Natural killer cell (primary cell): ENCODE results near the gene GP2. TPM values are rescaled to one million over a fixed set of nuclear protein-coding genes. Genes with fewer than 3 reads are reported as not detected.

Experiments
- ATAC-seq, 3 donors: fragments of 150-1000 bp in 2 of 3; fragments of 200-7000 bp in 1 of 3; cut with Tn5 transposase; 1 replicate in 1 of 3; 2 replicates in 2 of 3; pipeline ENCODE4 v1.10.0; 2021; ENCODE audit warnings: mild to moderate bottlenecking in 2 of 3, moderate library complexity in 2 of 3
- DNase-seq, 2 donors: peaks; one replicate each; pipeline versions ENCODE4 v3.0.0 to v3.0.0-alpha.2; 2013 to 2021; ENCODE audit warnings: mixed read lengths in 1 of 2
- H3K27ac ChIP-seq: one replicate; pipeline ENCODE4 v1.5.1; 2013; ENCODE audit warnings: mild to moderate bottlenecking, low read length
- H3K27me3 ChIP-seq: one replicate; pipeline ENCODE4 v1.6.1; 2013; ENCODE audit warnings: low read length; ENCODE audit not compliant: control insufficient read depth, insufficient read depth
- H3K36me3 ChIP-seq: one replicate; pipeline ENCODE4 v1.6.1; 2013; ENCODE audit warnings: low read length; ENCODE audit not compliant: control insufficient read depth, insufficient read depth
- H3K4me1 ChIP-seq: one replicate; pipeline ENCODE4 v1.6.1; 2013; ENCODE audit warnings: low read length; ENCODE audit not compliant: control insufficient read depth, insufficient read depth
- H3K4me3 ChIP-seq: one replicate; pipeline ENCODE4 v1.5.1; 2013; ENCODE audit warnings: low read length
- H3K9me3 ChIP-seq: one replicate; pipeline ENCODE4 v1.6.1; 2013; ENCODE audit warnings: low read length; ENCODE audit not compliant: control insufficient read depth, insufficient read depth
- H3K27ac Mint-ChIP-seq, 2 donors: one replicate each; pipeline ENCODE4 v1.8.0; 2022; ENCODE audit warnings: mild to moderate bottlenecking in 2 of 2, mixed read lengths in 2 of 2, moderate library complexity in 1 of 2
- H3K27me3 Mint-ChIP-seq, 2 donors: one replicate each; pipeline ENCODE4 v1.8.0; 2022; ENCODE audit warnings: low read depth in 2 of 2, mixed read lengths in 2 of 2
- H3K36me3 Mint-ChIP-seq: one replicate; pipeline ENCODE4 v1.8.0; 2022; ENCODE audit warnings: mixed read lengths
- H3K4me1 Mint-ChIP-seq, 2 donors: one replicate each; pipeline ENCODE4 v1.8.0; 2022; ENCODE audit warnings: mixed read lengths in 2 of 2
- H3K4me3 Mint-ChIP-seq: one replicate; pipeline ENCODE4 v1.8.0; 2022; ENCODE audit warnings: mild to moderate bottlenecking, moderate library complexity, mixed read lengths
- H3K9me3 Mint-ChIP-seq, 2 donors: one replicate each; pipeline ENCODE4 v1.8.0; 2022; ENCODE audit warnings: mixed read lengths in 2 of 2
- WGBS: methylation state at CpG from one replicate; pipeline ENCODE4 v1.1.7; 2013; ENCODE audit warnings: missing lambda C conversion rate; ENCODE audit not compliant: insufficient coverage; 5-methylcytosine and 5-hydroxymethylcytosine counted together
- intact Hi-C: fragments of 100-400 bp; cut with micrococcal nuclease; formaldehyde crosslinking; loops from one replicate; pipeline ENCODE4 v1.14.2; 2022
- total RNA-seq, 4 donors: library from RNA; stranded (reverse); fragments of 120-200 nt in 1 of 4; gene quantifications; one replicate each; pipeline versions ENCODE4 v1.2.3 to v1.2.4, GENCODE V29; 2013 to 2022
- TF ChIP-seq, protein P1 (sequence below): fragments of 200-600 bp; IDR thresholded peaks from one replicate; pipeline ENCODE4 v1.8.0; 2022; ENCODE audit warnings: antibody characterized with exemption

Gene GP2
- total RNA-seq, 3 donors from 2014 or later (not counting 1 experiment from before 2014, with no cell fraction given): not detected

DNA sequence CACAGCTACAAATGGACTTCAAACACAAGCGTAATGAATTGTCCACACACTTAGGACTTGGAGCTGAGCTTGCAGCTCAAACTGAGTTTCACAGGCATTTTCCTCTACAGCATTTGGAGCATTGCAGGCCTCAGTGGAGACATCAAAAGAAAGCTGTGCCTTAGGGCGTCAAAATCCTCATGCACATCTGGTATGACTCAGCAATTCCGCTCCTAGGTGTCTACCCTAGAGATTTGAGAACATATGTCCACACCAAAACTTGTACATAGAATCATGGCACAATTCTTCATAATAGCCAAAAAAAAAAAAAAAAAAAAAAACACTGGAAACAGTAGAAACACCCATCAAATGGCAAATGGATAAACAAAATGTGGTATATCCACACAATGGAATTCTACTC lies 47.1 kb downstream of the GP2 start:
- no peak overlapping the region for H3K27ac ChIP-seq
- H3K9me3 ChIP-seq: no peaks in the 10 kb centered on the region
- H3K4me3 Mint-ChIP-seq: no peak overlapping the region
- no peaks in the 10 kb centered on the region for H3K9me3 Mint-ChIP-seq
- intact Hi-C loops: no loop called here
- peaks cover 0 to 6% of the 10 kb centered on the region in 2 donors for H3K27me3 Mint-ChIP-seq
- no peak overlapping the region for H3K27ac Mint-ChIP-seq
- no peaks in the 10 kb centered on the region for H3K4me1 ChIP-seq
- H3K36me3 Mint-ChIP-seq: no peaks in the 10 kb centered on the region
- ATAC-seq (no peak), DNase-seq (no peak)
- no peaks in the 10 kb centered on the region for H3K27me3 ChIP-seq
- TF ChIP-seq, protein P1, sequence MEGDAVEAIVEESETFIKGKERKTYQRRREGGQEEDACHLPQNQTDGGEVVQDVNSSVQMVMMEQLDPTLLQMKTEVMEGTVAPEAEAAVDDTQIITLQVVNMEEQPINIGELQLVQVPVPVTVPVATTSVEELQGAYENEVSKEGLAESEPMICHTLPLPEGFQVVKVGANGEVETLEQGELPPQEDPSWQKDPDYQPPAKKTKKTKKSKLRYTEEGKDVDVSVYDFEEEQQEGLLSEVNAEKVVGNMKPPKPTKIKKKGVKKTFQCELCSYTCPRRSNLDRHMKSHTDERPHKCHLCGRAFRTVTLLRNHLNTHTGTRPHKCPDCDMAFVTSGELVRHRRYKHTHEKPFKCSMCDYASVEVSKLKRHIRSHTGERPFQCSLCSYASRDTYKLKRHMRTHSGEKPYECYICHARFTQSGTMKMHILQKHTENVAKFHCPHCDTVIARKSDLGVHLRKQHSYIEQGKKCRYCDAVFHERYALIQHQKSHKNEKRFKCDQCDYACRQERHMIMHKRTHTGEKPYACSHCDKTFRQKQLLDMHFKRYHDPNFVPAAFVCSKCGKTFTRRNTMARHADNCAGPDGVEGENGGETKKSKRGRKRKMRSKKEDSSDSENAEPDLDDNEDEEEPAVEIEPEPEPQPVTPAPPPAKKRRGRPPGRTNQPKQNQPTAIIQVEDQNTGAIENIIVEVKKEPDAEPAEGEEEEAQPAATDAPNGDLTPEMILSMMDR: no peak
- 86% methylated on average over 3 of the region's 3 CpGs for WGBS
- H3K4me3 ChIP-seq: no peak overlapping the region
- no peaks in the 10 kb centered on the region for H3K36me3 ChIP-seq
- H3K4me1 Mint-ChIP-seq: no peaks in the 10 kb centered on the region

DNA sequence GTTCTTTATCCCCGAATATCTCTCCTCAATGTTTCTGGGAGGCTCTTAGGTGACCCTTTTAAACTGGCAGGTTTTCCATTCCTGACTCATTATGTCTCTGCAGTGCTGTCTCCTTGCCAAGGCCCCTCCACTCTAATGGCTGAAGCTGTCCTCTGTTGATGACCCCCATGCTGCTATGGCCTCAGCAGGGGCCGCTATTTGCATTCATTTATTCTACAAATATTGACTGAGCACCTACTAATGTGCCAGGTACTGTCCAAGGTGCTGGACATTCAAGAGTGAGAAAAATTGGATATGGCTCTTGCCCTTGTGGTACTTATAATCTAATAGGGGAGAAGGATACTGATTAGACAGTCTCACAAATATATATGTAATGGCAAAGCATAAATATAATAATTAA lies 55.4 kb downstream of the GP2 start:
- 64% methylated on average over 2 of the region's 2 CpGs for WGBS
- Histone ChIP-seq H3K9me3 (no peaks in the 10 kb centered on the region), H3K4me3 (no peak overlapping the region), H3K4me1 (no peaks in the 10 kb centered on the region), H3K27me3 (no peaks in the 10 kb centered on the region), H3K36me3 (no peaks in the 10 kb centered on the region), H3K27ac (no peak overlapping the region)
- no peaks in the 10 kb centered on the region for H3K36me3 Mint-ChIP-seq
- TF ChIP-seq, protein P1: no peak
- intact Hi-C loops: no loop called here
- H3K27ac Mint-ChIP-seq: no peak overlapping the region
- no peaks in the 10 kb centered on the region for H3K27me3 Mint-ChIP-seq
- DNase-seq (no peak), ATAC-seq (no peak)
- peaks cover 2 to 3% of the 10 kb centered on the region in 2 donors for H3K9me3 Mint-ChIP-seq
- H3K4me1 Mint-ChIP-seq: no peaks in the 10 kb centered on the region
- no peak overlapping the region for H3K4me3 Mint-ChIP-seq

DNA sequence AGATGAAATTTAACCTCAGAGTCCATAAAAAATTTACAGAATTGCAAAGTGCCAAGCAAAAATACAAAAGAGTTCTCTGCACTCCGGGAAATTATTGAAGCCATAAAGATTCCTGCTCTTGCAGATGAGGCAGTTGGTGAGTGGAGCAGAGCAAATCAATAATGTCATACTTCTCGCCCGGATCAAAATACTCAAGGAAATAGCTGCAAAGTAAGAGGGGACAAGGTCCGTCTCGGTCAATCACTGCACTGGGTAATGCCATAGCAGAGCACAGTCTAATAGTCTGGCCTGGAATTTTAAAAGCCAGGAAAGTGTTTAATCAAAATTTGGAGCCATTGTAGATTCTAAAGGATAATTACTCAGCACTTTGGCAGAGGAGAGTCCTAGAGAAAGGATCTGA lies 58.9 kb downstream of the GP2 start:
- WGBS: 77% methylated on average over 5 of the region's 5 CpGs
- DNase-seq: no peak
- Histone ChIP-seq H3K36me3 (no peaks in the 10 kb centered on the region), H3K4me1 (no peaks in the 10 kb centered on the region), H3K4me3 (no peak overlapping the region), H3K27ac (no peak overlapping the region), H3K27me3 (no peaks in the 10 kb centered on the region), H3K9me3 (no peaks in the 10 kb centered on the region)
- Mint-ChIP-seq H3K4me3 (no peak overlapping the region), H3K27ac (no peak overlapping the region), H3K36me3 (no peaks in the 10 kb centered on the region), H3K27me3 (no peaks in the 10 kb centered on the region), H3K4me1 (no peaks in the 10 kb centered on the region), H3K9me3 (peaks cover 2 to 3% of the 10 kb centered on the region in 2 donors)
- ATAC-seq: no peak
- intact Hi-C loops: no loop called here
- TF ChIP-seq, protein P1: no peak

DNA sequence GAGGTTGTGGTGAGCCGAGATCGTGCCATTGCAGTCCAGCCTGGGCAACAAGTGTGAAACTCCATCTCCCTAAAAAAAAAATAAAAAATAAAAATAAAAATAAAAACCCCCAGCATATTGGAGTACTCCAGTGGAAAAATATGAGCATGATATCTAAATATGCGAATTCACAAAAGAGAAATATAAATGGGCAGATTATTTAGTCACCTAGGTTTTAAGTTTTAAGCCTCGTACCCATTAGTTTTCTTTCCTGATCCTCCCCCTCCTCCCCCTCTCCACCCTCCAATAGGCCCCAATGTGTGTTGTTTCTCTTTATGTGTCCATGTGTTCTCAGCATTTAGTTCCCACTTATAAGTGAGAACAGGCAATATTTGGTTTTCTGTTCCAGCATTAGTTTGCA lies 62.3 kb downstream of the GP2 start:
- DNase-seq (no peak), ATAC-seq (no peak)
- H3K9me3 ChIP-seq: no peaks in the 10 kb centered on the region
- H3K27ac Mint-ChIP-seq: no peak overlapping the region
- TF ChIP-seq, protein P1: no peak
- H3K4me1 ChIP-seq: no peaks in the 10 kb centered on the region
- no peaks in the 10 kb centered on the region for H3K36me3 ChIP-seq
- no peaks in the 10 kb centered on the region for H3K27me3 ChIP-seq
- 80% methylated on average over 1 of the region's 4 CpGs for WGBS
- no peaks in the 10 kb centered on the region for H3K9me3 Mint-ChIP-seq
- H3K36me3 Mint-ChIP-seq: no peaks in the 10 kb centered on the region
- peaks cover 0 to 2% of the 10 kb centered on the region in 2 donors for H3K27me3 Mint-ChIP-seq
- no peak overlapping the region for H3K4me3 Mint-ChIP-seq
- intact Hi-C loops: no loop called here
- no peak overlapping the region for H3K27ac ChIP-seq
- H3K4me1 Mint-ChIP-seq: no peaks in the 10 kb centered on the region
- no peak overlapping the region for H3K4me3 ChIP-seq
